HepG2 (cell line): Measurements from ENCODE around the gene SLC16A6. TPM values are rescaled to one million over a fixed set of nuclear protein-coding genes. Genes with fewer than 3 reads are reported as not detected.

Experiments
- ATF4 ChIP-seq, 2 experiments: fragments of 450-650 bp in 1 of 2; sonication (generic) in 1 of 2; formaldehyde crosslinking; IDR thresholded peaks; 2 replicates each; pipeline versions ENCODE4 v1.5.0 to v1.8.0; 2020 to 2022; ENCODE audit warnings: mild to moderate bottlenecking in 1 of 2, missing genetic modification reagents in 1 of 2
- DMAP1 ChIP-seq: IDR thresholded peaks from 2 replicates; pipeline ENCODE4 v1.6.1; 2016
- FOXP4 ChIP-seq: sonication (generic); formaldehyde crosslinking; IDR thresholded peaks from 2 replicates; pipeline ENCODE4 v1.4.0; 2020; ENCODE audit warnings: missing genetic modification reagents
- GZF1 ChIP-seq: sonication (generic); formaldehyde crosslinking; IDR thresholded peaks from 2 replicates; pipeline ENCODE4 v1.5.1; 2020; ENCODE audit warnings: mild to moderate bottlenecking, missing genetic modification reagents
- ISL2 ChIP-seq: sonication (generic); formaldehyde crosslinking; IDR thresholded peaks from 2 replicates; pipeline ENCODE4 v1.5.0; 2020; ENCODE audit warnings: missing genetic modification reagents
- LBX2 ChIP-seq: sonication (generic); formaldehyde crosslinking; IDR thresholded peaks from 2 replicates; pipeline ENCODE4 v1.5.0; 2020; ENCODE audit warnings: missing genetic modification reagents, mild to moderate bottlenecking, borderline replicate concordance
- MED13 ChIP-seq: sonication (generic); formaldehyde crosslinking; IDR thresholded peaks from 2 replicates; pipeline ENCODE4 v1.5.0; 2020; ENCODE audit warnings: missing genetic modification reagents
- PRDM10 ChIP-seq: sonication (generic); formaldehyde crosslinking; IDR thresholded peaks from 2 replicates; pipeline ENCODE4 v1.4.0; 2020; ENCODE audit warnings: low read depth, missing genetic modification reagents
- SOX13 ChIP-seq, 3 experiments: fragments of 450-650 bp in 1 of 3; sonication (generic) in 1 of 3; formaldehyde crosslinking in 1 of 3; IDR thresholded peaks in 2 of 3; conservative IDR thresholded peaks in 1 of 3; 2 replicates each; pipeline versions ENCODE4 v1.5.0 to v1.6.1; 2016 to 2020; ENCODE audit warnings: antibody characterized with exemption in 1 of 3, mild to moderate bottlenecking in 1 of 3, missing compliant biosample characterization in 1 of 3, missing genetic modification reagents in 1 of 3, moderate library complexity in 1 of 3
- SUZ12 ChIP-seq: fragments of 150-350 bp; IDR thresholded peaks from 2 replicates; pipeline ENCODE4 v1.6.1; 2014; ENCODE audit warnings: low read depth, low read length
- ZBED4 ChIP-seq: sonication (generic); formaldehyde crosslinking; IDR thresholded peaks from 2 replicates; pipeline ENCODE4 v1.4.0; 2020; ENCODE audit warnings: missing genetic modification reagents, borderline replicate concordance
- ZNF598 ChIP-seq: sonication (generic); formaldehyde crosslinking; IDR thresholded peaks from 2 replicates; pipeline ENCODE4 v1.5.1; 2020; ENCODE audit warnings: mild to moderate bottlenecking, missing genetic modification reagents, borderline replicate concordance
- ZNF605 ChIP-seq: sonication (generic); formaldehyde crosslinking; IDR thresholded peaks from 2 replicates; pipeline ENCODE4 v1.8.0; 2022; ENCODE audit warnings: mild to moderate bottlenecking, missing genetic modification reagents
- polyA plus RNA-seq, 8 experiments: library from polyadenylated mRNA; depleted of rRNA in 3 of 8; stranded (reverse) in 7 of 8; unstranded in 1 of 8; fragments of >200 nt; fragmentation: Illumina TruSeq in 4 of 8; extraction: Trizol in 4 of 8; gene quantifications; 2 replicates each; pipeline versions ENCODE4 v1.2.1 to v1.2.3, GENCODE V29; 2011 to 2016; ENCODE audit warnings: low read depth in 4 of 8, missing spikeins in 1 of 8, mixed read lengths in 1 of 8; ENCODE audit not compliant: insufficient read depth in 1 of 8
- total RNA-seq, 5 experiments: library from RNA; depleted of rRNA; stranded (reverse); fragments of >200 nt; fragmentation: Illumina TruSeq; extraction: Trizol; gene quantifications; 2 replicates each; pipeline ENCODE4 v1.2.3, GENCODE V29; 2016; ENCODE audit warnings: low read depth in 1 of 5

Gene SLC16A6
- total and polyA plus RNA-seq, 2 of the 13 experiments (the other 11 are each of a cell fraction or from before 2014, with no cell fraction given) = 1.1 to 44.7 TPM

GRCh38 chr17:68328676-68329075 lies 37.7 kb upstream of the SLC16A6 start (continued):
- TF ChIP-seq MED13 (CRISPR knock-in tag) = no peak
- TF ChIP-seq ZNF605 (CRISPR knock-in tag) = no peak
- TF ChIP-seq PRDM10 (CRISPR knock-in tag) = no peak
- TF ChIP-seq ATF4 (CRISPR knock-in tag; IDR thresholded peaks at IDR 0.05) = no peak
- no peak for TF ChIP-seq ISL2 (CRISPR knock-in tag)
- TF ChIP-seq DMAP1 = no peak
- TF ChIP-seq SUZ12 = no peak
- TF ChIP-seq SOX13 (IDR thresholded peaks at IDR 0.05) = no peak
- TF ChIP-seq SOX13 (CRISPR knock-in tag; conservative IDR thresholded peaks at IDR 0.05 in 1 of 2, IDR thresholded peaks at IDR 0.05 in 1 of 2) = no peak
- no peak for TF ChIP-seq ZNF598 (CRISPR knock-in tag)
- TF ChIP-seq FOXP4 = no peak
- TF ChIP-seq GZF1 = no peak
- no peak for TF ChIP-seq LBX2 (CRISPR knock-in tag)
- TF ChIP-seq ZBED4 (CRISPR knock-in tag) = no peak
